Gastrocnemius medialis (tissue), 4 donors: ENCODE data around the gene PDE3B.

Experiments
- POLR2A ChIP-seq, 2 donors: fragments of 450-650 bp; IDR thresholded peaks; one replicate each; pipeline ENCODE4 v1.6.1; 2017; ENCODE audit warnings: antibody characterized with exemption in 2 of 2, mild to moderate bottlenecking in 2 of 2, moderate library complexity in 2 of 2
- TF ChIP-seq, protein P1 (sequence below), 5 experiments: fragments of 450-650 bp in 3 of 5; fragments of 200-600 bp in 2 of 5; sonication (generic) in 2 of 5; IDR thresholded peaks in 4 of 5; conservative IDR thresholded peaks in 1 of 5; 1 replicate in 4 of 5; 2 replicates in 1 of 5; pipeline ENCODE4 v1.5.1; 2016 to 2019; ENCODE audit warnings: antibody characterized with exemption in 5 of 5, mild to moderate bottlenecking in 3 of 5, moderate library complexity in 3 of 5

DNA sequence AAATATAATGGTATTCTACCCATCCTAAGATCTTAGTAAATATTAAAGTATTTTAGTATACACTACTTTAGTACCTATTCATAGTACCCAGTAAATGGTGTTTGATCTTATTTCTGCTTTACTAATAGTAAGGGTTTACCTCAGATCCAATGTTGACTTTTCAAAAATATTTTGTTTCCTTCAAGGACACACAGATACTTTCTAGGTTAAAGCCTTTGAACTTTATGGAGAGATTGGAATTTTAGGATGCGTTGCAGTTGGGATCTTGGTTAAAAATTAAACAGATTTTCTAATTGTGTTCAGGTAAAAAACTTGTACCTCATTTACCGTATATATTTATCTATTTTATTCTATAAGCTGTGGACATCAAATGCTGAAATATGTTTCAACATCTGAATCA lies 175.2 kb downstream of the PDE3B start:
- TF ChIP-seq, protein P1, sequence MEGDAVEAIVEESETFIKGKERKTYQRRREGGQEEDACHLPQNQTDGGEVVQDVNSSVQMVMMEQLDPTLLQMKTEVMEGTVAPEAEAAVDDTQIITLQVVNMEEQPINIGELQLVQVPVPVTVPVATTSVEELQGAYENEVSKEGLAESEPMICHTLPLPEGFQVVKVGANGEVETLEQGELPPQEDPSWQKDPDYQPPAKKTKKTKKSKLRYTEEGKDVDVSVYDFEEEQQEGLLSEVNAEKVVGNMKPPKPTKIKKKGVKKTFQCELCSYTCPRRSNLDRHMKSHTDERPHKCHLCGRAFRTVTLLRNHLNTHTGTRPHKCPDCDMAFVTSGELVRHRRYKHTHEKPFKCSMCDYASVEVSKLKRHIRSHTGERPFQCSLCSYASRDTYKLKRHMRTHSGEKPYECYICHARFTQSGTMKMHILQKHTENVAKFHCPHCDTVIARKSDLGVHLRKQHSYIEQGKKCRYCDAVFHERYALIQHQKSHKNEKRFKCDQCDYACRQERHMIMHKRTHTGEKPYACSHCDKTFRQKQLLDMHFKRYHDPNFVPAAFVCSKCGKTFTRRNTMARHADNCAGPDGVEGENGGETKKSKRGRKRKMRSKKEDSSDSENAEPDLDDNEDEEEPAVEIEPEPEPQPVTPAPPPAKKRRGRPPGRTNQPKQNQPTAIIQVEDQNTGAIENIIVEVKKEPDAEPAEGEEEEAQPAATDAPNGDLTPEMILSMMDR (IDR thresholded peaks at IDR 0.05 in 4 of 5, conservative IDR thresholded peaks at IDR 0.05 in 1 of 5): no peak
- no peak for TF ChIP-seq POLR2A (IDR thresholded peaks at IDR 0.05)
